ENCODE data around the gene ARFIP1. TPM values are rescaled to one million over a fixed set of nuclear protein-coding genes. Genes with fewer than 3 reads are reported as not detected.

The ARFIP1 gene
- total RNA-seq, 3 donors from 2014 or later, result 41.9 to 81.4 (median 50.1) TPM

- no peak overlapping the region for H3K4me3 ChIP-seq
- intact Hi-C loops (cut with DNase I, micrococcal nuclease), result no loop called here
Measured at GRCh38 chr4:152917543-152918395, 138.0 kb downstream of the ARFIP1 start.

GRCh38 chr4:152919826-152920225, 140.1 kb downstream of the ARFIP1 start:
- no peak for TF ChIP-seq CTCF (IDR thresholded peaks at IDR 0.05)
- ATAC-seq, result no peak
- intact Hi-C loops (cut with DNase I, micrococcal nuclease), result no loop called here

More at GRCh38 chr4:152917543-152918395, 138.0 kb downstream of the ARFIP1 start:
- peaks cover 19% of the 10 kb centered on the region for H3K9me3 ChIP-seq
- ATAC-seq, result no peak
- no peaks in the 10 kb centered on the region for H3K4me1 ChIP-seq (ENCODE audit: low read depth)
- H3K36me3 ChIP-seq (ENCODE audit: low read depth), result no peaks in the 10 kb centered on the region
- no peak for DNase-seq
- TF ChIP-seq CTCF (IDR thresholded peaks at IDR 0.05), result no peak

GRCh38 chr4:152920768-152921167, 141.0 kb downstream of the ARFIP1 start:
- DNase-seq (no peak), ATAC-seq (no peak)
- H3K4me1 ChIP-seq (ENCODE audit: low read depth), result no peaks in the 10 kb centered on the region
- H3K4me3 ChIP-seq, result no peak overlapping the region
- intact Hi-C loops (cut with DNase I, micrococcal nuclease), result no loop called here
- TF ChIP-seq CTCF (IDR thresholded peaks at IDR 0.05), result no peak
- no peaks in the 10 kb centered on the region for H3K36me3 ChIP-seq (ENCODE audit: low read depth)
- H3K9me3 ChIP-seq, result peaks cover 19% of the 10 kb centered on the region

More at GRCh38 chr4:152919826-152920225, 140.1 kb downstream of the ARFIP1 start:
- Histone ChIP-seq H3K4me3 (no peak overlapping the region), H3K9me3 (peaks cover 19% of the 10 kb centered on the region), H3K36me3 (ENCODE audit: low read depth) (no peaks in the 10 kb centered on the region), H3K4me1 (ENCODE audit: low read depth) (no peaks in the 10 kb centered on the region)
- no peak for DNase-seq

GRCh38 chr4:152921284-152921683, 141.5 kb downstream of the ARFIP1 start:
- no peak for DNase-seq
- H3K4me3 ChIP-seq, result no peak overlapping the region
- no peaks in the 10 kb centered on the region for H3K4me1 ChIP-seq (ENCODE audit: low read depth)
- no peaks in the 10 kb centered on the region for H3K36me3 ChIP-seq (ENCODE audit: low read depth)
- peaks cover 19% of the 10 kb centered on the region for H3K9me3 ChIP-seq
- no peak for TF ChIP-seq CTCF (IDR thresholded peaks at IDR 0.05)
- intact Hi-C loops (cut with DNase I, micrococcal nuclease), result no loop called here
- no peak for ATAC-seq

- H3K4me3 ChIP-seq, result no peak overlapping the region
- no peaks in the 10 kb centered on the region for H3K36me3 ChIP-seq (ENCODE audit: low read depth)
- ATAC-seq, result no peak
- peaks cover 3% of the 10 kb centered on the region for H3K9me3 ChIP-seq
- no peak for TF ChIP-seq CTCF (IDR thresholded peaks at IDR 0.05)
- intact Hi-C loops (cut with DNase I, micrococcal nuclease), result no loop called here
- DNase-seq, result no peak
- no peaks in the 10 kb centered on the region for H3K4me1 ChIP-seq (ENCODE audit: low read depth)
Measured at GRCh38 chr4:152925851-152926250, 146.1 kb downstream of the ARFIP1 start.
